ENCODE data around the gene RUNDC3A.

RUNDC3A gene

GRCh38 chr17:44349553-44350070 is 41.2 kb downstream of the RUNDC3A start:
- Mint-ChIP-seq H3K4me1 (peaks cover 29% of the 10 kb centered on the region), H3K36me3 (peaks cover 15% of the 10 kb centered on the region), H3K9me3 (no peaks in the 10 kb centered on the region), H3K27ac (no peak overlapping the region), H3K27me3 (peaks cover 14% of the 10 kb centered on the region), H3K4me3 (no peak overlapping the region)
- CTCF ChIA-PET: interaction anchor here (0.6 to 5.5 kb wide), 7 partner anchors 12 to 146 kb away, joined by 3 to 34 read pairs (median 4); partner anchors contain the start of gene FAM171A2
- DNase-seq: no peak

GRCh38 chr17:44350733-44351226 is 42.4 kb downstream of the RUNDC3A start:
- Mint-ChIP-seq H3K4me3 (no peak overlapping the region), H3K27ac (no peak overlapping the region), H3K27me3 (peaks cover 17% of the 10 kb centered on the region), H3K4me1 (peaks cover 18% of the 10 kb centered on the region), H3K36me3 (peaks cover 15% of the 10 kb centered on the region), H3K9me3 (no peaks in the 10 kb centered on the region)
- peak; percentile 83 for DNase-seq
- CTCF ChIA-PET: interaction anchor here (1.0 to 5.5 kb wide), 9 partner anchors 9 to 173 kb away, joined by 3 to 34 read pairs (median 4); partner anchors contain the start of gene FAM171A2

GRCh38 chr17:44351464-44351863 is 43.1 kb downstream of the RUNDC3A start:
- DNase-seq: no peak
- H3K9me3 Mint-ChIP-seq: no peaks in the 10 kb centered on the region
- H3K36me3 Mint-ChIP-seq: peaks cover 15% of the 10 kb centered on the region
- CTCF ChIA-PET: interaction anchor here (1.0 to 5.5 kb wide), 8 partner anchors 9 to 172 kb away, joined by 4 to 34 read pairs (median 7); partner anchors contain the start of gene FAM171A2
- H3K4me1 Mint-ChIP-seq: peaks cover 11% of the 10 kb centered on the region
- no peak overlapping the region for H3K27ac Mint-ChIP-seq
- H3K27me3 Mint-ChIP-seq: peaks cover 24% of the 10 kb centered on the region
- H3K4me3 Mint-ChIP-seq: no peak overlapping the region

- H3K36me3 Mint-ChIP-seq: peaks cover 15% of the 10 kb centered on the region
- H3K27ac Mint-ChIP-seq: no peak overlapping the region
- CTCF ChIA-PET: interaction anchor here (1.0 to 5.5 kb wide), 8 partner anchors 9 to 171 kb away, joined by 4 to 34 read pairs (median 5); partner anchors contain the start of gene FAM171A2
- H3K4me1 Mint-ChIP-seq: peaks cover 10% of the 10 kb centered on the region
- no peaks in the 10 kb centered on the region for H3K9me3 Mint-ChIP-seq
- peak overlapping the region; percentile 56 for H3K4me3 Mint-ChIP-seq
- DNase-seq: no peak
- peaks cover 25% of the 10 kb centered on the region for H3K27me3 Mint-ChIP-seq
Observed at GRCh38 chr17:44351961-44352827, 43.8 kb downstream of the RUNDC3A start.

GRCh38 chr17:44352828-44353671 is 44.6 kb downstream of the RUNDC3A start:
- DNase-seq: no peak
- Mint-ChIP-seq H3K27me3 (peaks cover 28% of the 10 kb centered on the region), H3K36me3 (peaks cover 15% of the 10 kb centered on the region), H3K27ac (no peak overlapping the region), H3K4me1 (peaks cover 10% of the 10 kb centered on the region), H3K4me3 (peak overlapping the region; percentile 56), H3K9me3 (no peaks in the 10 kb centered on the region)
- CTCF ChIA-PET: interaction anchor here (0.6 to 2.2 kb wide), 5 partner anchors 19 to 165 kb away, joined by 3 to 8 read pairs (median 4); no protein-coding TSS in a partner anchor

GRCh38 chr17:44353672-44354331 is 45.4 kb downstream of the RUNDC3A start:
- peaks cover 6% of the 10 kb centered on the region for H3K4me1 Mint-ChIP-seq
- peaks cover 15% of the 10 kb centered on the region for H3K36me3 Mint-ChIP-seq
- H3K4me3 Mint-ChIP-seq: peak overlapping the region; percentile 57
- peak; percentile 36 for DNase-seq
- H3K9me3 Mint-ChIP-seq: no peaks in the 10 kb centered on the region
- H3K27me3 Mint-ChIP-seq: peaks cover 35% of the 10 kb centered on the region
- no peak overlapping the region for H3K27ac Mint-ChIP-seq
- CTCF ChIA-PET: interaction anchor here (0.6 to 1.7 kb wide), 9 partner anchors 8 to 144 kb away, joined by 3 to 9 read pairs (median 3); partner anchors contain the start of genes FAM171A2 and GRN

- no peaks in the 10 kb centered on the region for H3K9me3 Mint-ChIP-seq
- H3K4me1 Mint-ChIP-seq: peaks cover 6% of the 10 kb centered on the region
- peak; percentile 66 for DNase-seq
- peak overlapping the region; percentile 52 for H3K4me3 Mint-ChIP-seq
- peaks cover 46% of the 10 kb centered on the region for H3K27me3 Mint-ChIP-seq
- CTCF ChIA-PET: interaction anchor here (0.6 to 2.3 kb wide), 8 partner anchors 8 to 143 kb away, joined by 3 to 9 read pairs (median 4); partner anchors contain the start of genes FAM171A2 and GRN
- peaks cover 12% of the 10 kb centered on the region for H3K36me3 Mint-ChIP-seq
- H3K27ac Mint-ChIP-seq: no peak overlapping the region
Observed at GRCh38 chr17:44354582-44355561, 46.5 kb downstream of the RUNDC3A start.

- Mint-ChIP-seq H3K36me3 (peaks cover 10% of the 10 kb centered on the region), H3K4me3 (no peak overlapping the region)
- CTCF ChIA-PET: interaction anchor here (1.7 to 2.3 kb wide), 2 partner anchors 7 to 11 kb away, joined by 7 to 9 read pairs; partner anchors contain the start of gene FAM171A2
Observed at GRCh38 chr17:44355642-44356099, 47.3 kb downstream of the RUNDC3A start.

GRCh38 chr17:44356241-44356640 is 47.8 kb downstream of the RUNDC3A start:
- Mint-ChIP-seq H3K27ac (no peak overlapping the region), H3K4me1 (peaks cover 6% of the 10 kb centered on the region), H3K36me3 (peaks cover 9% of the 10 kb centered on the region), H3K4me3 (no peak overlapping the region), H3K27me3 (peaks cover 59% of the 10 kb centered on the region), H3K9me3 (no peaks in the 10 kb centered on the region)
- CTCF ChIA-PET: interaction anchor here (2.3 kb wide), 1 partner anchor 11 kb away, joined by 7 read pairs; no protein-coding TSS in a partner anchor
- DNase-seq: no peak

More at GRCh38 chr17:44355642-44356099, 47.3 kb downstream of the RUNDC3A start:
- no peak overlapping the region for H3K27ac Mint-ChIP-seq
- DNase-seq: no peak
- H3K27me3 Mint-ChIP-seq: peaks cover 54% of the 10 kb centered on the region
- no peaks in the 10 kb centered on the region for H3K9me3 Mint-ChIP-seq
- H3K4me1 Mint-ChIP-seq: peaks cover 6% of the 10 kb centered on the region

GRCh38 chr17:44358066-44358465 is 49.7 kb downstream of the RUNDC3A start:
- H3K27ac Mint-ChIP-seq: no peak overlapping the region
- no peaks in the 10 kb centered on the region for H3K9me3 Mint-ChIP-seq
- no peak for DNase-seq
- CTCF ChIA-PET: interaction anchor here (0.7 to 1.9 kb wide), 3 partner anchors 9 to 165 kb away, joined by 4 to 6 read pairs (median 4); no protein-coding TSS in a partner anchor
- peaks cover 3% of the 10 kb centered on the region for H3K4me1 Mint-ChIP-seq
- peaks cover 78% of the 10 kb centered on the region for H3K27me3 Mint-ChIP-seq
- H3K36me3 Mint-ChIP-seq: no peaks in the 10 kb centered on the region
- no peak overlapping the region for H3K4me3 Mint-ChIP-seq

- CTCF ChIA-PET: interaction anchor here (0.6 to 5.1 kb wide), 2 partner anchors 10 to 1231 kb away, joined by 3 to 34 read pairs; no protein-coding TSS in a partner anchor
Observed at GRCh38 chr17:44359006-44359405, 50.6 kb downstream of the RUNDC3A start.

More at GRCh38 chr17:44359006-44359405, 50.6 kb downstream of the RUNDC3A start:
- Mint-ChIP-seq H3K4me3 (no peak overlapping the region), H3K27me3 (peaks cover 84% of the 10 kb centered on the region), H3K27ac (no peak overlapping the region), H3K36me3 (no peaks in the 10 kb centered on the region), H3K9me3 (no peaks in the 10 kb centered on the region), H3K4me1 (peaks cover 3% of the 10 kb centered on the region)
- DNase-seq: no peak
